Gastrocnemius medialis (tissue), 4 donors: Measurements from ENCODE around the gene CD300LD.

Experiments
- POLR2A ChIP-seq, 2 donors: fragments of 450-650 bp; IDR thresholded peaks; one replicate each; pipeline ENCODE4 v1.6.1; 2017; ENCODE audit warnings: antibody characterized with exemption in 2 of 2, mild to moderate bottlenecking in 2 of 2, moderate library complexity in 2 of 2
- TF ChIP-seq, protein P1 (sequence below), 5 experiments: fragments of 450-650 bp in 3 of 5; fragments of 200-600 bp in 2 of 5; sonication (generic) in 2 of 5; IDR thresholded peaks in 4 of 5; conservative IDR thresholded peaks in 1 of 5; 1 replicate in 4 of 5; 2 replicates in 1 of 5; pipeline ENCODE4 v1.5.1; 2016 to 2019; ENCODE audit warnings: antibody characterized with exemption in 5 of 5, mild to moderate bottlenecking in 3 of 5, moderate library complexity in 3 of 5

DNA sequence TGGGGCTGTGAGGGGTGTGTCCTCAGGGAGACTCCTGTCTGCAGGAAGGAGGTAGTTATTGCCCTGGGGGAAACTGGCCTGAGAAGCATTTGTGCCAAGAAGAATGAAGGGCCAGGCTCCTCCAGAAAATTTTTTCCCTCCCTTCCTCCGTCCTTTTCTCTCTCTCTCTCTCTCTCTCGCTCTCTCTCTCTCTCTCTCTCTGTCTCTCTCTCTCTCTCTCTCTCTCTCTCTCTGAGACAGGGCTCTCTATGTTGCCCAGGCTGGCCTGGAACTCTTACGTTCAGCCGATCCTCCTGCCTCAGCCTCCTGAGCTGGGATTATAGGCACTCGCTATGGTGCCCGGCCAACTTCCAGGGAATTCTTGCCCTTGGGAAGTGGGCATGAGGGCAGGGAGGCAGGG is 20.0 kb upstream of the CD300LD start:
- TF ChIP-seq, protein P1, sequence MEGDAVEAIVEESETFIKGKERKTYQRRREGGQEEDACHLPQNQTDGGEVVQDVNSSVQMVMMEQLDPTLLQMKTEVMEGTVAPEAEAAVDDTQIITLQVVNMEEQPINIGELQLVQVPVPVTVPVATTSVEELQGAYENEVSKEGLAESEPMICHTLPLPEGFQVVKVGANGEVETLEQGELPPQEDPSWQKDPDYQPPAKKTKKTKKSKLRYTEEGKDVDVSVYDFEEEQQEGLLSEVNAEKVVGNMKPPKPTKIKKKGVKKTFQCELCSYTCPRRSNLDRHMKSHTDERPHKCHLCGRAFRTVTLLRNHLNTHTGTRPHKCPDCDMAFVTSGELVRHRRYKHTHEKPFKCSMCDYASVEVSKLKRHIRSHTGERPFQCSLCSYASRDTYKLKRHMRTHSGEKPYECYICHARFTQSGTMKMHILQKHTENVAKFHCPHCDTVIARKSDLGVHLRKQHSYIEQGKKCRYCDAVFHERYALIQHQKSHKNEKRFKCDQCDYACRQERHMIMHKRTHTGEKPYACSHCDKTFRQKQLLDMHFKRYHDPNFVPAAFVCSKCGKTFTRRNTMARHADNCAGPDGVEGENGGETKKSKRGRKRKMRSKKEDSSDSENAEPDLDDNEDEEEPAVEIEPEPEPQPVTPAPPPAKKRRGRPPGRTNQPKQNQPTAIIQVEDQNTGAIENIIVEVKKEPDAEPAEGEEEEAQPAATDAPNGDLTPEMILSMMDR (IDR thresholded peaks at IDR 0.05 in 4 of 5, conservative IDR thresholded peaks at IDR 0.05 in 1 of 5): no peak
- no peak for TF ChIP-seq POLR2A (IDR thresholded peaks at IDR 0.05)
